ENCODE measurements around the gene HSD17B11. TPM values are rescaled to one million over a fixed set of nuclear protein-coding genes. Genes with fewer than 3 reads are reported as not detected.
"Not testable (repeated sequence)": the region's sequence is repeated elsewhere in the genome, so short reads cannot be mapped to it uniquely, and the experiment has no call there.

The HSD17B11 gene
- total RNA-seq, 3 donors from 2014 or later (not counting 1 experiment from before 2014, with no cell fraction given): 42.2 to 50.5 (median 49.8) TPM

- Histone ChIP-seq H3K4me3 (ENCODE audit: low read length) (no peak overlapping the region), H3K27me3 (ENCODE audit: control insufficient read depth, insufficient read depth, low read length) (no peaks in the 10 kb centered on the region), H3K27ac (ENCODE audit: low read length) (no peak overlapping the region), H3K4me1 (ENCODE audit: control insufficient read depth, insufficient read depth, low read length) (no peaks in the 10 kb centered on the region), H3K36me3 (ENCODE audit: control insufficient read depth, insufficient read depth, low read length) (no peaks in the 10 kb centered on the region), H3K9me3 (ENCODE audit: control insufficient read depth, insufficient read depth, low read length) (no peaks in the 10 kb centered on the region)
- TF ChIP-seq, protein P1, sequence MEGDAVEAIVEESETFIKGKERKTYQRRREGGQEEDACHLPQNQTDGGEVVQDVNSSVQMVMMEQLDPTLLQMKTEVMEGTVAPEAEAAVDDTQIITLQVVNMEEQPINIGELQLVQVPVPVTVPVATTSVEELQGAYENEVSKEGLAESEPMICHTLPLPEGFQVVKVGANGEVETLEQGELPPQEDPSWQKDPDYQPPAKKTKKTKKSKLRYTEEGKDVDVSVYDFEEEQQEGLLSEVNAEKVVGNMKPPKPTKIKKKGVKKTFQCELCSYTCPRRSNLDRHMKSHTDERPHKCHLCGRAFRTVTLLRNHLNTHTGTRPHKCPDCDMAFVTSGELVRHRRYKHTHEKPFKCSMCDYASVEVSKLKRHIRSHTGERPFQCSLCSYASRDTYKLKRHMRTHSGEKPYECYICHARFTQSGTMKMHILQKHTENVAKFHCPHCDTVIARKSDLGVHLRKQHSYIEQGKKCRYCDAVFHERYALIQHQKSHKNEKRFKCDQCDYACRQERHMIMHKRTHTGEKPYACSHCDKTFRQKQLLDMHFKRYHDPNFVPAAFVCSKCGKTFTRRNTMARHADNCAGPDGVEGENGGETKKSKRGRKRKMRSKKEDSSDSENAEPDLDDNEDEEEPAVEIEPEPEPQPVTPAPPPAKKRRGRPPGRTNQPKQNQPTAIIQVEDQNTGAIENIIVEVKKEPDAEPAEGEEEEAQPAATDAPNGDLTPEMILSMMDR (IDR thresholded peaks at IDR 0.05): no peak
- WGBS (ENCODE audit: insufficient coverage): 96% methylated on average over 3 of the region's 3 CpGs
- no peaks in the 10 kb centered on the region for H3K27me3 Mint-ChIP-seq (ENCODE audit: low read depth in 2 of 2)
- no peaks in the 10 kb centered on the region for H3K4me1 Mint-ChIP-seq
- intact Hi-C loops (cut with micrococcal nuclease): no loop called here
- no peak overlapping the region for H3K27ac Mint-ChIP-seq
- no peak overlapping the region for H3K4me3 Mint-ChIP-seq
- H3K9me3 Mint-ChIP-seq: no peaks in the 10 kb centered on the region
- ATAC-seq: no peak
- no peaks in the 10 kb centered on the region for H3K36me3 Mint-ChIP-seq
- no peak for DNase-seq
These were observed 8.2 kb upstream of the HSD17B11 start for GRCh38 chr4:87399148-87399547.

DNA sequence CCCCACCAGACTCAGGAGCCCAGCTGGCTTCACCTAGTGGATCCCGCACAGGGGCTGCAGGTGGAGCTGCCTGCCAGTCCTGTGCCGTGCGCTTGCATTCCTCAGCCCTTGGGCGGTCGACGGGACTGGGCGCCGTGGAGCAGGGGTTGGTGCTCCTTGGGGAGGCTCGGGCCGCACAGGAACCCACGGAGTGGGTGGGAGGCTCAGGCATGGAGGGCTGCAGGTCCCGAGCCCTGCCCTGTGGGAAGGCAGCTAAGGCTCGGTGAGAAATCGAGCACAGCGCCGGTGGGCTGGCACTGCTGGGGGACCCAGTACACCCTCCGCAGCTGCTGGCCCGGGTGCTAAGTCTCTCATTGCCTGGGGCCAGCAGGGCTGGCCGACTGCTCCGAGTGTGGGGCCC lies 4.9 kb upstream of the HSD17B11 start:
- H3K4me3 Mint-ChIP-seq; intact Hi-C loops (cut with micrococcal nuclease); H3K27ac ChIP-seq (ENCODE audit: low read length); H3K27ac Mint-ChIP-seq; DNase-seq; H3K36me3 ChIP-seq (ENCODE audit: control insufficient read depth, insufficient read depth, low read length); H3K27me3 ChIP-seq (ENCODE audit: control insufficient read depth, insufficient read depth, low read length); H3K9me3 ChIP-seq (ENCODE audit: control insufficient read depth, insufficient read depth, low read length); H3K36me3 Mint-ChIP-seq; H3K27me3 Mint-ChIP-seq (ENCODE audit: low read depth in 2 of 2); H3K4me1 ChIP-seq (ENCODE audit: control insufficient read depth, insufficient read depth, low read length); ATAC-seq; H3K4me3 ChIP-seq (ENCODE audit: low read length); H3K9me3 Mint-ChIP-seq; H3K4me1 Mint-ChIP-seq: not testable (repeated sequence)
- WGBS (ENCODE audit: insufficient coverage): 98% methylated on average over 20 of the region's 20 CpGs

DNA sequence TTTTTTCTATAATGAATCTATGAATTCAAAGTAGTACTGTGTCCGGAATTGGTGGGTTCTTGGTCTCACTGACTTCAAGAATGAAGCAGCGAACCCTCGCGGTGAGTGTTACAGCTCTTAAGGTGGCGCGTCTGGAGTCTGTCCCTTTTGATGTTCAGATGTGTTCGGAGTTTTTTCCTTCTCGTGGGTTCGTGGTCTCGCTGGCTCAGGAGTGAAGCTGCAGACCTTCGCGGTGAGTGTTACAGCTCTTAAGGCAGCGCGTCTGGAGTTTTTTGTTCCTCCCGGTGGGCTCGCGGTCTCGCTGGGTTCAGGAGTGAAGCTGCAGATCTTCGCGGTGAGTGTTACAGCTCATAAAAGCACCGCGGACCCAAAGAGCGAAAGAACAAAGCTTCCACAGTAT lies 4.1 kb upstream of the HSD17B11 start:
- H3K4me1 Mint-ChIP-seq; H3K9me3 Mint-ChIP-seq; H3K36me3 ChIP-seq (ENCODE audit: control insufficient read depth, insufficient read depth, low read length); H3K9me3 ChIP-seq (ENCODE audit: control insufficient read depth, insufficient read depth, low read length); H3K27ac ChIP-seq (ENCODE audit: low read length); H3K36me3 Mint-ChIP-seq; intact Hi-C loops (cut with micrococcal nuclease); ATAC-seq; H3K4me1 ChIP-seq (ENCODE audit: control insufficient read depth, insufficient read depth, low read length); H3K27me3 Mint-ChIP-seq (ENCODE audit: low read depth in 2 of 2); H3K27me3 ChIP-seq (ENCODE audit: control insufficient read depth, insufficient read depth, low read length); H3K4me3 ChIP-seq (ENCODE audit: low read length): not testable (repeated sequence)
- WGBS (ENCODE audit: insufficient coverage): 90% methylated on average over 23 of the region's 23 CpGs
- H3K27ac Mint-ChIP-seq: peak overlapping the region in 1 of 2 donors; percentile 69
- H3K4me3 Mint-ChIP-seq: peak overlapping the region; percentile 50
- peak in 1 of 2 donors; percentile 41 for DNase-seq

GRCh38 chr4:87392183-87392582 lies 1.2 kb upstream of the HSD17B11 start:
- Histone ChIP-seq H3K27ac (ENCODE audit: low read length) (no peak overlapping the region), H3K36me3 (ENCODE audit: control insufficient read depth, insufficient read depth, low read length) (no peaks in the 10 kb centered on the region), H3K9me3 (ENCODE audit: control insufficient read depth, insufficient read depth, low read length) (no peaks in the 10 kb centered on the region), H3K4me1 (ENCODE audit: control insufficient read depth, insufficient read depth, low read length) (peaks cover 18% of the 10 kb centered on the region), H3K27me3 (ENCODE audit: control insufficient read depth, insufficient read depth, low read length) (no peaks in the 10 kb centered on the region), H3K4me3 (ENCODE audit: low read length) (no peak overlapping the region)
- Mint-ChIP-seq H3K4me3 (peak overlapping the region; percentile 96), H3K36me3 (no peaks in the 10 kb centered on the region), H3K27ac (peak overlapping the region in 1 of 2 donors; percentile 91), H3K9me3 (no peaks in the 10 kb centered on the region), H3K27me3 (ENCODE audit: low read depth in 2 of 2) (no peaks in the 10 kb centered on the region), H3K4me1 (peaks cover 34 to 35% of the 10 kb centered on the region in 2 donors)
- intact Hi-C loops (cut with micrococcal nuclease): loop anchor here (5.0 kb wide), 1 partner anchor 75 kb away; no protein-coding TSS in a partner anchor
- ATAC-seq (no peak), DNase-seq (no peak)
- WGBS (ENCODE audit: insufficient coverage): no CpG with 5 or more reads among the region's 3 CpGs
- TF ChIP-seq, protein P1 (IDR thresholded peaks at IDR 0.05): no peak
